Stimulated activated CD8-positive, alpha-beta memory T cell treated with anti-CD3 and anti-CD28 coated beads, Interleukin-7, amount 100 ng/mL, for 24 hours (primary cell): ENCODE data around the gene GTF3C4.

Experiments
- DNase-seq: peaks from one replicate; pipeline ENCODE4 v3.0.0-alpha.2; 2020; ENCODE audit warnings: low read depth

GTF3C4 gene

GRCh38 chr9:132647806-132648205 lies 22.5 kb upstream of the GTF3C4 start:
- DNase-seq: no peak

GRCh38 chr9:132648283-132648682 lies 22.0 kb upstream of the GTF3C4 start:
- DNase-seq: no peak

- DNase-seq: no peak
These were observed 21.6 kb upstream of the GTF3C4 start for GRCh38 chr9:132648685-132649084.

GRCh38 chr9:132651259-132651658 lies 19.0 kb upstream of the GTF3C4 start:
- no peak for DNase-seq

- DNase-seq: no peak
These were observed 14.0 kb upstream of the GTF3C4 start for GRCh38 chr9:132656299-132656698.

GRCh38 chr9:132662152-132662945 lies 7.9 kb upstream of the GTF3C4 start:
- DNase-seq: no peak

GRCh38 chr9:132663117-132663516 lies 7.1 kb upstream of the GTF3C4 start:
- no peak for DNase-seq

GRCh38 chr9:132663851-132664250 lies 6.4 kb upstream of the GTF3C4 start:
- DNase-seq: no peak

GRCh38 chr9:132669319-132669697 lies 956 bp upstream of the GTF3C4 start:
- DNase-seq: no peak

- peak; percentile 63 for DNase-seq
These were observed 387 bp upstream of the GTF3C4 start, which contains the start of gene DDX31 for GRCh38 chr9:132669698-132670456. Gene DDX31, minus strand, starts transcription at chr9:132669983. Its CDS starts 49 bp downstream, at chr9:132669934.

- DNase-seq: no peak
These were observed 1.6 kb downstream of the GTF3C4 start for GRCh38 chr9:132671620-132672412.

- DNase-seq: no peak
These were observed 2.1 kb downstream of the GTF3C4 start for GRCh38 chr9:132672413-132672690.

- no peak for DNase-seq
These were observed 3.1 kb downstream of the GTF3C4 start for GRCh38 chr9:132673355-132673754.

GRCh38 chr9:132674485-132674884 lies 4.2 kb downstream of the GTF3C4 start:
- no peak for DNase-seq

GRCh38 chr9:132677976-132678375 lies 7.7 kb downstream of the GTF3C4 start:
- DNase-seq: no peak

- DNase-seq: no peak
These were observed 9.8 kb downstream of the GTF3C4 start for GRCh38 chr9:132679946-132680625.

GRCh38 chr9:132681561-132681960 lies 11.3 kb downstream of the GTF3C4 start:
- DNase-seq: no peak

GRCh38 chr9:132683873-132684272 lies 13.6 kb downstream of the GTF3C4 start:
- no peak for DNase-seq

- no peak for DNase-seq
These were observed 20.4 kb downstream of the GTF3C4 start for GRCh38 chr9:132690696-132691095.

- DNase-seq: no peak
These were observed 23.9 kb downstream of the GTF3C4 start for GRCh38 chr9:132694144-132694543.

GRCh38 chr9:132697230-132697629 lies 27.0 kb downstream of the GTF3C4 start:
- DNase-seq: no peak

- DNase-seq: no peak
These were observed 28.7 kb downstream of the GTF3C4 start for GRCh38 chr9:132698989-132699388.
